NCI-H1048 (cell line): ENCODE results near the gene TPT1.
"Not testable (repeated sequence)": the region's sequence is repeated elsewhere in the genome, so short reads cannot be mapped to it uniquely, and the experiment has no call there.

Experiments
- DNase-seq: peaks from one replicate; lab custom pipeline; 2025; lab: John Stamatoyannopoulos, UW

TPT1 gene

DNA sequence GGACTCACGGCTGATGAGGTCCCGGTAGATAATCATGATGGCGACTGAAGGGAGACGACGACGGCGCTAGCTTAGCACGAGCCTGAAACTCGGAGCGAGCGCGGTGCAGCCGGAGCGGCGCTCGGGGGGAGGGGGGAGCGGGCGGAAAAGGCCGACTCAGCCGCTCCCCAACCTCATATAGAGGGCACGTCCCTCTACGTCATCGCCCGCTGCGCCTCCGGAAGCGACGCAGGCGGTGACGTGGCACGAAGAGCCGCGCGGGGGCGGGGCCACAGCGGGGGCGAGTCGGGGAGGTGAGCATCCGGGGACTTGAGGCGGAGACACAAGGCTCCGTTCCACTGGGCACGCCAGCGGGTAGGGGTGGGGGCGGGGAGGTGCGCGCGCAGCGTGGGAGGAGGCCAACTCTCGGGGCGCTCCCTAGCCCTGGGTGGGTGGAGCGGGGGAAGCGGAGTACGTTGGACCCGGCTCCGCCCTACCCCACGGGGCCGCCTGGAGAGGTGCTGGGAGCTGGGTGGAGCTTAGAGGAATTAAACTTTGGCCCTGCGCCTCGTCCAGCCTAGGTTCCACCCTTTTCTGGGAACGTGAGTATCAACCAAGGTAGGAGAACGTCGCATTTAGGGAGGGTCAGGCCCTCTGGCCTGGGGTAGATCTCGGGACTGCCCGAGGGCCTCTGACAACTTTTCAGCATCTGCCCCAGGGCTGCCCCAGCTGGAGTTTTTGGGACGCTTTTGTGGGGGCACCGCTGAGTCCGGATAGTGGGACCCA lies at the start of gene TPT1:
Gene TPT1 (minus strand): TSS at position 150 of the 765 bp plus-strand sequence. CDS start 114 bp downstream, at position 36.
- DNase-seq = peak; percentile 61

DNA sequence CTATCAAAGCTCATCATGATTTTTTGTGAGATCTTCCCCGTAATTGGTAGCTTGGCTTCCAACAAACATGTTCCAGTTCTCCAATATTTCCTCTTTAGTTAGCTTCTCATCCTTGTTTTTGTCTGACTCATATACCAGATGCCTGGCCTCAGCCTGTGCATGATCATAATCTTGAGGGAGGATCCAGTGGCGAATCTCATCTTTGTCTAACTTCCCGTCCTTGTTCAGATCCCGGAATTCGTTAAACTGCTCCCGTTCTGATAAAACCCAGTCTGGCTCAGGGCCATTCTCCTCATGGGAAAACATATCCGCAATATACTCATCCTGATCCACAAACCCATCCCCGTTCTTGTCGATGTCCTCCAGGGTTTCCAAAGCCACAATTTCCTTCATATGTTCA lies 49.4 kb upstream of the TPT1 start:
- DNase-seq = not testable (repeated sequence)

DNA sequence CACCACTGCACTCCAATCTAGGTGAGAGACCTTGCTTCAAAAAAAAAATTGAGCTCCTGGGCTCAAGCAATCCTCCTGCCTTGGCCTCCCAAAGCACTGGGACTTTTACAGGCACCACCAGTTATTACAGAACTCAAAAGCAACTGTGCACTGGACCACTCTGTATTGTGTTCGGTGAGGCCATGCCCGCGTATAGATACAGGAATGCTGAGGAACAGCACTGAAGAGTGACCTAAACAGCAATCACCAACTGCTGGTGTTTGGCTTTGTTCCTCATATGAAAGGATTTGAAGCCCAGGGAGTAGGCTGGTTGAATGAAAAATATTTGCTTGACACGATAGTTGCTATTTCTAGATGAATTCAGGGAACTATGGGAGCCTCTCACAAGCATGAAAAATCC lies 47.7 kb upstream of the TPT1 start:
- DNase-seq = no peak

DNA sequence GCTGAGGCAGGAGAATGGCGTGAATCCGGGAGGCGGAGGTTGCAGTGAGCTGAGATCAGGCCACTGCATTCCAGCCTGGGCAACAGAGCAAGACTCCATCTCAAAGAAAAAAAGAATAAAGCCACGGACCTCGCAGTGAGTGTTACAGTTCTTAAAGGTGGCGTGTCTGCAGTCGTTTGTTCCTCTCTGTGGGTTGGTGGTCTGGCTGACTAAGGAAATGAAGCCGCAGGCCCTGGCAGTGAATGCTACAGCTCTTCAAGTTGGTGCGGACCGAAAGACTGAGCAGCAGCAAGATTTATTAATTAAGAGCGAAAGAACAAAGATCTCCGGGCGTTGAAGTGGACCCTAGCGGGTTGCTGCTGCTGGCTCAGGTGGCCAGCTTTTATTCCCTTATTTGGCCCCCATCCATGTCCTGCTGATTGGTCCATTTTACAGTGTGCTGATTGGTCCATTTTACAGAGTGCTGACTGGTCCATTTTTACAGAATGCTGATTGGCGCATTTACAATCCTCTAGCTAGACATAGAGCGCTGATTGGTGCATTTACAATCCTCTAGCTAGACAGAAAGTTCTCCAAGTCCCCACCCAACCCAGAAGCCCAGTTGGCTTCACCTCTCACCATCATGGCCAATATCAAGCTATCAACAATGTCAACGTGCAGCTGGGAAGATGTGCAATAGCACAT lies 46.1 kb upstream of the TPT1 start:
- DNase-seq = not testable (repeated sequence)

DNA sequence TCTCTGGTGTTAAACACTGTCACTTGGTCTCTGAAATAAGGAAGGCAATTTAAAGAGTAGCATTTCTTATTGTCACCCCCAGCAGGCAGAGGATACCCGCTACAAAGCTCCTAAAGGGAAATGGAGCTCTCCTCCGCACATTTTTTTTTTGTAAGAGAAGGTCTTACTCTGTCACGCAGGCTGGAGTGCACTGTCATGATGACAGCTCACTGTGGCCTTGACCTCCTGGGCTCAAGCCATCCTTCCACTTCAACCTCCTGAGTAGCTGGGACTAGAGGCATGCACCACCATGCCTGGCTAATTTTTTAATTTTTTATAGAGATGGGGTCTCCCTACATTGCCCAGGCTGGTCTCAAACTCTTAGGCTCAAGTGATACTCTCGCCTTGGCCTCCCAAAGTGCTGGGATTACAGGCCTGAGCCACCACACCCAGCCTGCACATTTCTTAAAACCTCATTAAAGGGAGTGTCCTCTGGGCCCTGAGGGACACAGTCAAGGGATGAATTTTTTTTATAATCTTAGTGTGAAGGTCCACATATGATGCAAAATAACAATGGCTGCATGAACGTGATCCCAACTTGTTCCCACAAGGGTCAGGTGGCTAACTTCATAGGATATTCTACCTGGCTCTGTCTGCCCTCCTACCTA lies 45.0 kb upstream of the TPT1 start:
- DNase-seq = no peak

GRCh38 chr13:45385320-45385719 lies 44.3 kb upstream of the TPT1 start:
- DNase-seq = no peak

DNA sequence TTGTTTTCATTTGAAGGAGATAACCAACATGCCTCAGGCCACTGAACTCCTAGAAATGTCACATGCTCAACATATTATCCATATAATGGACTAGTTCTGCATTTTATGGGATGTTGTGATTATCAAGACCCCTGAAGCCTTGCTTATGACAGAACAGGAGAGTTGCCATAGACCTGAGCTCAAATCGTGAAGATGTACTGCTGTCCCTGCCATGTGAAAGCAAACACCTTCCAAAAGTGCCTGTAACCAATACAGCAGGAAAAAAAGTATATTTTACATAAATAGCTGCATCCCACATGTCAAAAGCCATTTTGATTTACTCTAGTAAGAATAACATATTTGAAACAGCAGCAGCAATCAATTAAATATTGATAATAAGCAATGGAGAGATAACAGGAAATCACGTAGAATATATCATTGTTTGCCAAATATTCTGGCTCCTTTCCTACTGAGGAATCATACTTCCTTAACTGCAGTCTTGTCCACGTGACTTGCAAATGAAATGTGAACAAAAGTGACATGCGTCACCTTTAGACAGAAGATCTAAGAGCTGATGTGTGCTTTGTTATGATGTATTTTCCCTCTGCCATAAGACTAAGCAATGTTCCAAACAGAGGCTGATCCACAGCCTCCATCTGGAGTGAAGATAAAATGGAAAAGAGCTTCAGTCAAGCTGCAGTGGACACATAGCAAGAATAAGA lies 43.6 kb upstream of the TPT1 start:
- DNase-seq = no peak

GRCh38 chr13:45382739-45383138 lies 41.8 kb upstream of the TPT1 start:
- not testable (repeated sequence) for DNase-seq

DNA sequence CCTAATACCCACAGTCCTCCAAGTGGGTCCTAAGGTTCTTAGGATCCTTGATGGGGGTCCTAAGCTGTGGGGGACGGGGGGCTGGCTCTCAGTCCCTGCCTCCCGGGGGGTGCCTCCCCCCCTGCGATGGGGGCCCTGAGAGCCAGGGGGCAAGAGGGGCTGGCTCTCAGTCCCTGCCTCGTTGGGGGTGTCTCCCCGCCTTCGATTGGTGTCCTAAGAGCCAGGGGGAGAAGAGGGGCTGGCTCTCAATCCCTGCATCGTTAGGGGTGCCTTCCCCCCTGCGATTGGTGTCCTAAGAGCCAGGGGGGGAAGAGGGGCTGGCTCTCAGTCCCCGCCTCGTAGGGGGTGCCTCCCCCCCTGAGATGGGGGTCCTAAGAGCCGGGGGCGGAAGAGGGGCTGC lies 40.2 kb upstream of the TPT1 start:
- DNase-seq = no peak

GRCh38 chr13:45380708-45381107 lies 39.7 kb upstream of the TPT1 start:
- DNase-seq = not testable (repeated sequence)

GRCh38 chr13:45379516-45379915 lies 38.5 kb upstream of the TPT1 start:
- DNase-seq = not testable (repeated sequence)

- not testable (repeated sequence) for DNase-seq
Measured at GRCh38 chr13:45378786-45379185, 37.8 kb upstream of the TPT1 start.

GRCh38 chr13:45377314-45377713 lies 36.3 kb upstream of the TPT1 start:
- not testable (repeated sequence) for DNase-seq

- not testable (repeated sequence) for DNase-seq
Measured at GRCh38 chr13:45376651-45377050, 35.7 kb upstream of the TPT1 start.

GRCh38 chr13:45374917-45375316 lies 33.9 kb upstream of the TPT1 start:
- no peak for DNase-seq

GRCh38 chr13:45373162-45373547 lies 32.2 kb upstream of the TPT1 start:
- no peak for DNase-seq

DNA sequence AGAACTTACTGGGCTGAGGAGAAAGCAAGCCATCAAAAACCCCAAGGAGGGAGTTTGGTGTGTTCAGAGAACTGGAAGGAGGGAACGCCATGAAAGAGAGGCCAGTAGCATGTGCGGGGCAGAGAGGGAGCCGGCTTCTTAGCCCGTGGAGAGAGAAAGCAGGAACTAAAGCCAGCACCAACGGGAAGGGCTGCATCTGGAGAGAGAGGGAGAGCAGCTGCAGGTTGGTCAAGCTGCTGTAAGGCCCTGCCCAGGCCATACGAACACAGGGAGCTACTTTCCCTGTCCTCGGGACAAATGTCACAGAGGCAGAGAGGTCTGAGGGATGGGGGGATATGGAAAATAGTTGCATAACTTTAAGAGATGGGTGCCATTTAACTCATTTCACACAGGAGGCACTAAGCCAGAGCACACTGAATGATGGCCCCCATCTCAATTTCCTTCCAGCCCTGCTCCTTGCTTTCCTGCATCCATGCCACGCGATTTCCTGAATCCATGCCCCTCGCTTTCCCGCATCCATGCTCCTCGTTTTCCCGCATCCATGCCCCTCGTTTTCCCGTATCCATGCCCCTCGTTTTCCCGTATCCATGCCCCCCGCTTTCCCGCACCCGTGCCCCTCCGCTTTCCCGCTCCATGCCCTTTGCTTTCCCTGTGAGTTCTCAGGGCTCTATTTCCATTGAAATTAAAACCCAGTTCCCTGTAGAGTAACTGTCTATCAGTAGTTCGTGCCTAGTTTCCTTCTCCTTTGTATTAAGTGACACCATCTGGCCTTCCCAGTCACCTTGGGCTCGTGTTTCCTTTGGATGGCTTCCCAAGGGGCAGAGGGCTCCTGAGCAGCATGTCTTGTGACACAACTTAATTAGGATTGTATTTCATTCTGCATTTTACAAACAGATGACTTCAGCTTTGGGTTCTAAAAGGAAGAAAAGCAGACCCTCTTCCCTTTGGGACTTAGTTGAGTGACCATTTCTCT lies 31.5 kb upstream of the TPT1 start:
- no peak for DNase-seq

- no peak for DNase-seq
Measured at GRCh38 chr13:45370922-45371406, 30.0 kb upstream of the TPT1 start.

- DNase-seq = no peak
Measured at GRCh38 chr13:45369116-45369515, 28.1 kb upstream of the TPT1 start.

GRCh38 chr13:45368571-45368970 lies 27.6 kb upstream of the TPT1 start:
- no peak for DNase-seq

DNA sequence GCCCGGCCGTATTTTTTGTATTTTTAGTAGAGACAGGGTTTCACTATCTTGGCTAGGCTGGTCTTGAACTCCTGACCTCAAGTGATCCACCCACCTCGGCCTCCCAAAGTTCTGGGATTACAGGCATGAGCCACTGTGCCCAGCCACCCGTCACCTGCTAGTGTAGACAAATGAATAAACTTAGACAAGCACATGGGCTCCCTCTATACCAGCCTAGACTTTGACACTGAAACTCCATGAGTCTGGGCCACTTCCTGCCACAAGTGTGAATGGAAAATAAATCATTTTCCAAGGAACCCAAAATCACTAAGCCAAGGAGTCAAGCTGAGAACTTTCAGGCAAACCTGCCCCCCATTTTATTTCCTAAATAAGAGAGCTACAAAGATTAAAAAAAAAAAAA lies 27.0 kb upstream of the TPT1 start:
- DNase-seq = no peak
